Stimulated activated naive CD8-positive, alpha-beta T cell treated with anti-CD3 and anti-CD28 coated beads, Interleukin-15, Interleukin-2, amounts not matched to agents 100 U/mL and 50 U/mL, for 24 hours (primary cell): ENCODE results near the gene TRIM16.
"Not testable (repeated sequence)": the region's sequence is repeated elsewhere in the genome, so short reads cannot be mapped to it uniquely, and the experiment has no call there.

Source experiments
- ATAC-seq: fragments of 150-1000 bp; cut with Tn5 transposase; one replicate; pipeline ENCODE4 v1.10.0; 2021
- DNase-seq: peaks from one replicate; pipeline ENCODE4 v3.0.0; 2021

TRIM16 gene

DNA sequence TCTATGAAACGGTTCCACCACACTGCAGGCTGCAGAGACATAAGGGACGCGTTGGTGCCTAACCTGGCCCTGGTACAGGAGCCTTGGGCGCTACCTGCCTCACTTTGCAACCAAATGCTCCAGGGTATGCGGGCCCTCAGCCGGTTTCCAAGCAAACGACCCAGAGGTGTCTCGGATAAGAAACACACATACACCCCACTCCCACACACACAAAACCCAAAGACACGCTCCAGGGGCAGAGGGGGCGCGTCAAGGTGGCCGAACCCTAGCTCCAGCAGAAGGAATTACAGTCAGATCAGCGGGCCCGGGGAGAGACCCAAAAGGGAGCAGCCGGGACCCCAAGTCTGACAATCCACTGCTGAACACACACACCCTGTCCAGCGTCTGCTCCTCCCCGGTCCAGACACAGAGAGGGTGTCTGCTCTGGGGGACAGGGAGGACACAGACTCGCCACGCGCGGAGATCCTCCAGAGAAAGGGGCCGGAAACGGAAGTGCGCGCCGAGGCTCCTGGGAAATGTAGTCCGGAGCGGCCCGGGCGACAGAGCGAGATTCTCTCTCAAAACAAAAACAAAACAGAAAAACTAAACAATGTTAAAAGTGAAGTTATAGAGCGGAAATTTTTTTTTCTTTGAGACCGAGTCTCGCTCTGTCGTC is at the start of gene TRIM16:
TSS of gene TRIM16 (minus strand) at position 488 of the 655 bp plus-strand sequence. CDS start 32,702 bp downstream, outside the sequence.
- DNase-seq (peak; percentile 81), ATAC-seq (peak; percentile 93)

DNA sequence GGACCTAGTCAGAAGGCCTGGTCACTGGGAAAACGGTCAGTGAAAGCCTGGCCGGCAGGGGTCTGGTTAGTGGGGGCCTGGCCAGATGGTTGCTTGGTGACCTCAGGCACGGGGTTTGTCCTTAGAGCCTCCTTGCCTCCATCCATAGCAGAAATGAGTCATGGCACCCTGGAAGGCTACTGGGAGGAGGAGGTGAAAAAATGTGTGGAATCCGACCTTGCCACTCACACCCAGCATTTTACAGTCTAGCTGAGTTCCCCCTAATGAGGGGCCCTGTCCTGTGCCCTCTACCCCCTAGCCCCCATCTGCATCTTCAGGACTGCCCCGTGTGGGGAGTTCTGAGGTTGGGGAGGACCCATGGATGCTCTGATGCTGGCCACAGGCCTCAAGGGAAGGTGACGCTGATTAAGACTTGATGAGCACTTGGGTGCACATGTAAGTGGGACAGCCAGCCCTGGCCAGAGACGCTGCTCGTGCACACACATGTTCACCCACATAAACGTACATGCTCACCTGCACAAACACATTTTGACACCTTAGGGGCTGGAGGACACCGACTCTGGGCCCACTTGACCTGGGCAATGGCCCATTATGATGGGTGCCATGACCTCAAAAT is 49.2 kb upstream of the TRIM16 start:
- ATAC-seq, DNase-seq: not testable (repeated sequence)

DNA sequence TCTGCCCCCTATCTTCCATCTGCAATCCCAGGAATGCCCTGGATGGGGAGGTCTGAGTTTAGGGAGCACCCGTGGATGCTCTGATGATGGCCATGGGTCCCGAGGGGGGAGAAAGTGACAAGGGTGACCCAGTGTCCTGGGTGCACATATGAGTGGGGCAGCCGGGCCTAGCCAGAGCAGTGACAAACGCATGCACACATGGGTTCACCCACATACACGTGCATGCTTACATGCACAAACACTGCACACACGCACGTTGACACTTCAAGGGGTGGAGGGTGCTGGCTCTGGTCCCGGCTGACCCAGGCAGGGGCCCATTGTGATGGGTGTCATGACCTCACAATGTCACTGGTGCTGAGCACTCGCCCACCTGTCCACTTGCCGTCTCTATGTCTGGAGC is 47.8 kb upstream of the TRIM16 start, which contains the start of gene TBC1D26:
TSS of gene TBC1D26 (plus strand) at position 384 of the 400 bp plus-strand sequence. CDS start 3,066 bp downstream, outside the sequence.
- DNase-seq, ATAC-seq: not testable (repeated sequence)

DNA sequence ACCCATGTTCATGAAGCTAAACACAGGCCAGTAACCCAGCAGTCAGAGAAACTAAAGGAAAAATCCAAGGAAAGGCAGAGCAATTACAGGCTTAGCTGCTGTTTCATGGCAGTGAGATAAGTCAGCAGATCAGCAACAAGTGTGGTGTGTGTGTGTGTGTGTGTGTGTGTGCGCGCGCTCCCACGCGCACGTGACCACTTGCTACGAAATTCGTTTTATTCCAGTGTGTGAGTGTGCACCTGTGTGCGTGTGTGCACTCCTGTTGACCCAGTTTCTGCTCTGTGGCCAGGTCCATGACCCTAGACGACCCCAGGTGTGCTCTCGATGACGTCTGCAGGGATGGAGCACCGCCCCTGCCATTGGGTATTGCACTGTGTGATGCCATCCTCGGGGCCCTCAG is 46.4 kb upstream of the TRIM16 start:
- not testable (repeated sequence) for ATAC-seq, DNase-seq

DNA sequence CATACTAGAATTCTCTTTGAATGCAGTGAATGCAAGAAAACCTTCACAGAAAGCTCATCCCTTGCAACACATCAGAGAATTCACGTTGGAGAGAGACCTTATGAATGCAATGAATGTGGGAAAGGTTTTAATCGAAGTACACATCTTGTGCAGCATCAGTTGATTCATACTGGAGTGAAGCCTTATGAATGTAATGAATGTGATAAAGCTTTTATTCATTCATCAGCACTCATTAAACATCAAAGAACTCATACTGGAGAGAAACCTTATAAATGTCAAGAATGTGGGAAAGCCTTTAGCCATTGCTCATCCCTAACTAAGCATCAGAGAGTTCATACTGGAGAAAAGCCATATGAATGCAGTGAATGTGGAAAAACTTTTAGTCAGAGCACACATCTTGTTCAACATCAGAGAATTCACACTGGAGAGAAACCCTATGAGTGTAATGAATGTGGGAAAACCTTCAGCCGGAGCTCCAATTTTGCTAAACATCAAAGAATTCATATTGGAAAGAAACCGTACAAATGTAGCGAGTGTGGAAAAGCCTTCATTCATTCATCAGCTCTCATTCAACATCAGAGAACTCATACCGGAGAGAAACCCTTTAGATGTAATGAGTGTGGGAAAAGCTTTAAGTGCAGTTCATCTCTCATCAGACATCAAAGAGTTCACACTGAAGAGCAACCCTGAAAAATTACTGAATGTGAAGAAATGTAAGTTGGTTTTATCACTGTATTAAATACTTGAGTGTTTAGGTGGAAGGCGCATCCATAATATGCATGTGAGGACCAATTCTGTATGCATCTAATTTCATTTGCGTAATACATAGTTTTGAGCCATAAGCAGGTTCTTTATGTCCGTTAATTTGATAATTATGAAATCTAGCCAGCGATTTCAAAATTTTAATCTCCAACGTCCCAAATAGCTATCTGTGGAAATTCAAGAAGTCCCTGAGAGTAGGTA is 32.8 kb upstream of the TRIM16 start:
- not testable (repeated sequence) for ATAC-seq, DNase-seq

DNA sequence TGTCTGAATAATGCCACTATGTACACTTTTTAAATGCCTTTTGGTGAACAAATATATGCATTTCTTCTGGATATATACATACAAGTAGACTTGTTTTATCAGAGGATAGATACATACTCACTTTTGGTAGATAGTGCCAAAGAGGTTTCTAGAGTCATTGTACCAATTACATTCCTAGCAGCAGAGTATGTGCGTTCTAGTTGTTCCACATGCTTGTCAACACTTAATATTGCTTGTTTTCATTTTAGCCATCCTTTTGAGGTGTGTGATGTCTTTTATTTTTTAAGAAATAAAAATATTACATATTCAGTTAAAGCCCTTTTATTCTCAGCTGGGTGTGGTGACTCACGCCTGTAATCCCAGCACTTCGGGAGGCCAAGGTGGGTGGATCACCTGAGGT is 24.8 kb upstream of the TRIM16 start:
- DNase-seq, ATAC-seq: not testable (repeated sequence)

DNA sequence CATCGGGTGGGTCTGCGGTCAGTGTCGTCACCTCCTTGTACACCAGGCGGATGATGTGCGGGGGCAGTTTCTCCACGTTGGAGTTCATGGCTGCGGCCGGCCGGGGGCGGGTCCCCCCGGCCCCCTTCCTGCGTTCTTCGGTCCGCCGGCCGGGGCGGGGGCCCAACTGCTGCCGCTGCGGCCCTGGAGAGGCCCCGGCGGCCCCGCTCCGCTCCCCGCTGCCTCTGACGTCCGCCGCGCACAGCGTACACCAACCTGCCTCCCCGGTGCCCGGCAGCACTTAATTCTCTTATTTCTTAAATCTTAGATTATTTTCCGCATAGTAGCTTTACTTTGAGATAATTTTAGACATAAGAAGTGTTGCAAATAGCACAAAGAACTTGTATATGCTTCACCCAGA is 20.7 kb upstream of the TRIM16 start:
- DNase-seq, ATAC-seq: not testable (repeated sequence)

DNA sequence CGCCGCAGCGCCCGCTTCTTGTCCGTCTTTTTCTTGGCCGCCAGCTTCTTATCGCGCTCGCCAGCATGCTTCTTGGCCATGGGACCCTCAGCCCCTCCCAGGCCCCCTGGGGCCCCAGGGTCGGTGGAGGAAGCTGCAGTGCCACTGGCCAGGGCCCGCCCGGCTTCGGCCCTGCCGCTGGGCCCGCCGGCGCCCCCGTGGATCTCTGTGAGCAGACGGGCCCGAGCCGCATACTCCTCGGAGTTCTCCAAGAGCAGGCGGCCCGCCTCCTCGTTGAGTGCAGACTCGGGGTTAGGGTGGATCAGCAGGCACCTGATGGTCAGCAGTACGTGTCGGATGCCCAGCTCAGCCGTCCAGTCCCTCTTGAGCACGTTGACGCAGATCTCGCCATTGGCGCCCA is 20.1 kb upstream of the TRIM16 start:
- ATAC-seq, DNase-seq: not testable (repeated sequence)

DNA sequence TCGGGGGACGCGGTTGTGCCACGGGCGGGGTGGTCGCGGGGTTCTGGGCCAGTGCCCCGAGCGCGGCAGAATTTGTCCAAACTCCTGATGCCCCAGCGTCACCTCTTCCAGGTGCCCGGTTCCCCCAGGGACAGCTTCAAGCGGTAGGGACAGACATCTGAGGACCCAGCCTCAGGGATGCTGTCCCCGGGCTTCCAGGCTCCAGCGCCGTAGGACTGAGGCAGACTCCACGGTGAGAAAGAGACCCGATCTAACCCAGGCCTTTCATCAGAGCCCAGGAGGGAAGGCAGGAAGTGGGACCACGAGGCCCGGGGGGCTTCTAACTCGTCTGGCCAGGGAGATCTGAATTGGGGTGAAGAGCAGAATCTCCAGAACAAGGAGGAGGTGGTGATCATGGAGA is 15.8 kb upstream of the TRIM16 start:
- not testable (repeated sequence) for DNase-seq, ATAC-seq

DNA sequence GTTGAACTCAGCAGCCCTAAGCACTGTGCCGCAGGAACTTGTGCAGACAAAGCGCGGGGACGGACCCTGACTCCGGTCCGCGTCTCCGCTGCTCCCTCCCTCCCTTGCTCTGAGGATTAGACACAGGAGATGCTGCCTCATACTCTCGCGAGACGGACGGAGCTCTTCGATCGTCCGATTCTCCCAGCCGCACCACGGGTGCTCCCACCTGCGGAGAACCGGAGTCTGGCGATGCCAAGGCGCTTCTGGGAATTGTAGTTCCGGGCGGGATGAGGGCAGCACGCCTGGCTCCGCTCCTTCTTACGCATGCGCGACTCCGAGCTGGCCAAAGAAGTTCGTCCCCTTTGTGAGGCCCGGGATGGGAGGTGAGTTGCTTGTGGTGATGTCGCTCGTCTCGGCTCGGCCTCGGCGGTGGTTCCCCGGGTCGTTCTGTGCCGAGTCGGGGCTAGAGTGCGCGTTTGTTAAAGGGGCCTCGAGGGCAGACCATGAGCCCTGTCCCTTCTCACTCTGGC is 15.4 kb upstream of the TRIM16 start, which contains the start of gene ZNF286A:
TSS of gene ZNF286A (plus strand) at position 340 of the 512 bp plus-strand sequence. CDS start 578 bp downstream, outside the sequence.
- peak; percentile 99 for ATAC-seq
- peak; percentile 98 for DNase-seq

DNA sequence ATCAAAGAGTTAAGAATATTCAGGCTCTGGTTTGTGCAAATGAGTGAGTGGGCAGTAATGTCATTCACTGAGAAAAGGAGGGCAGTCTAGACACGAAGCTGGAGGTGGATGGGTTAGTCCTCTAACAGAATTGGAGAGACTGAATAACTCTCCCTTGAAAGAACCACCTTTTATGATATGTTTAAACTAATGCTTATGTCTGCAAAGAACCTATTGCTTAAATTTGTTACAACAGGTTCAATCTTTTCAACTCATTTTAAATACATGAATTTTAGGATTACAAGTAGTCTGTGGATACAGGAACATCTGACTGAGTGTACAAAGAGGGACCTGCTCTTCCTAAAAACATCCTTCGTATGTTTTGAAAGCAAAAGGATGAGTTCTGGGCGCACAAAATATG is 14.9 kb upstream of the TRIM16 start:
- not testable (repeated sequence) for DNase-seq, ATAC-seq

DNA sequence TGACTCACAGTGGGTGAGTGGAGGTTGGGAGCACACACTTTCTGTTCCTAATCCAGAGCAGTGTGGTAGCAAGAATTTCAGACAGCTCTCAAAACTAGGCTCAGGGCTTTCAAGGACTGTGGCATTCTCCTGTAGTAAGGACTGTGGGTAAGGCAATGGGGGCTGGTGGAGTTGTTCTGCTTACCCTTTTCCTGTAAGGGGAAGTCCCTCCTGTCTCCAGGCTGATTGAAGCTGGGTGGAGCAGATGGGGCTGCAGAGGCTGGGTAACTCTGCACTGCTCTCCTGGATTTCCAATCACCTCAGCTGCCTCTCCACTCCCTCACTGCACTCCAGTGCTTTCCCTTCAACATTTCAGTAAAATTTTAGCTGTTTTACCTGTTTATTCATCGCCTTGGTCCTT is 3.4 kb upstream of the TRIM16 start:
- DNase-seq, ATAC-seq: not testable (repeated sequence)

DNA sequence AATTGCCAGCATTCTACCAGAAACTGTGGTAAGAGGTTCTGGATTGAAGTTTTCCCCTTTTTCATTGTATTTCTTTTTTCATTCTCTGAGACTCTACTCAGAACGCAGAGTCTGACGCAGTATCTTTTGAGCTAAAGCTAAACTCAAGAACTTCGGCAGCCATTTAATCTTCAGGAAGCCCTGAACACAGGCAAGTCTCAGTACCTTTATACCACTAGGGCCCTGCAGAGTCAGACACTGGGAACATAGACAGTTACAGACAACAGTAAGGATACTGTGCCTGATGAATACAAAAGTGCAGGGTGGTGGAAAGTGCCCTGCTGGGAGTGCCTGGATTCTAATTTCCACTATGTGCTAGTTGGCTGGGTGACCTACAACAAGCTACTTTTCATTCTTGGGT is 976 bp downstream of the TRIM16 start:
- ATAC-seq, DNase-seq: not testable (repeated sequence)

DNA sequence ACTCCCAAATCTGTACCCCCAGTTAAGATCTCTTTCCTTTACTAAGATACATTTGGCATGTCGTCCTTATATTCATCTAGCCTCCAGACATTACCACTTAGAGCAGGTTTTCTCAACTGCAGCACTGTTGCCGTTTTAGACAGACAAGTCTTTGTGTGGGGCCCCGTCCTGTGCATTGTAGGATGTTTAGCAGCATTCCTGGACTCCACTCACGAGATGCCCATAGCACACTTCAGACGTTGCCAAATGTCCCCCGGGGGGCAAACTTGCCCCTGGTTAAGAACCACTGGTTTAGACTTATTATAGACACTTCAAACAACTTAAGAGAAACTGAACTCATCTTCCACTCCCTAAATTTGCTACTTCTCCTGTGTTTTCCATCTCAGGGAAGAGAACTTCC is 8.1 kb downstream of the TRIM16 start:
- DNase-seq, ATAC-seq: not testable (repeated sequence)

DNA sequence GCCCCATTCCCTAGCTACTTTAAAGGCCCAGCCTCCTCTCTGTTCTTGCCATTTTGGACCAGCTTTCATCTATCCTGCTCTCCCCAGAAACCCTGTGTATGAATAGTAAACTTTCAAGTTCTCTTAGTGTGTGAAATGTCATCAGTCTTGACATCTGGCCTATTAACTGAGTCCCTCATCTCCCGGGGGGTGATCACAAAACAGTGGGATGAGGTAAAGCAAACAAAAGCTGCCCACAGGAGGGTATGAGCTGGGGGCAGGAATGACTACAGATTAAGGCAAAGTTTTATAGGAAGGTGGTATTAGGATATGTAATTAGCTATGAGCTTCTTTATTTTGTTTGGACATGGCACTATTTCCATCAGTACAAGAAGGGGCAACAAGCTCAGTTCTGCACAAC is 9.5 kb downstream of the TRIM16 start:
- not testable (repeated sequence) for ATAC-seq, DNase-seq

DNA sequence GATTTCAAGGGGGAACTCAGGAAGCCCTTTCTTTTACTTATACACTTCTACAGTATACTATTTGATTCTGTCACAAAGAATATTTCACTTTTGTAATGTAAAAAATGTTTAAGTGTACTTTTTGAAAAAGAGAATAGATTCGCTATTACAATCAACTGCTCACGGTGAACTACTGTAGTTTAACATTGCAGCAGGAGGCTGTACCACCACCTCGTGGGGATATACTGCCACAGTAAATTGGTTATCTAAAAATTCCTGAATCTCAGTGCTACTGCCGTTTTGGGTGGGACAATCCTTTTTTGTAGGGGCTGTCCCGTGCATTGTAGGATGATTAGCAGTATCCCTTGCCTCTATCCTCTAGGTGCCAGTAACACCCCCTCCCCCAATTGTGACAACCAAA is 14.6 kb downstream of the TRIM16 start:
- DNase-seq, ATAC-seq: not testable (repeated sequence)

DNA sequence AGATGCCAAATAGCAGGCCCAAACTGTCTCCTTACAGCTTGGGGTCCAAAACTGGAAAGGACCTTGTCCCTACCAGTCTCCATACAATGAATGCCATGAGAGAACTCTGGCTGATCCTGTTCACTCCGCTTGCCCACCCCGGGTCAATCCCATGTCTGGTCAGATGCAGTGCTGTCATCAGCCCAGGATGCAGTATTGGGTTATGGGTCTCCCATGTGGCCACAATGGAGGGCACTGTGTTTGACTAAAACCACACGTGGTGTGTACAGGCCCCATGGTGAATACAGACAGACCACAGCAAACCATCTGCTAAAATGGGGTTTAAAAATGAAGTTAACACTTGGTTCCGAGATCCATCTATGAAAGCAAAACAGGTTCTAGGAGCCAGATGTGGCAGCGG is 20.4 kb downstream of the TRIM16 start:
- DNase-seq (no peak), ATAC-seq (no peak)

DNA sequence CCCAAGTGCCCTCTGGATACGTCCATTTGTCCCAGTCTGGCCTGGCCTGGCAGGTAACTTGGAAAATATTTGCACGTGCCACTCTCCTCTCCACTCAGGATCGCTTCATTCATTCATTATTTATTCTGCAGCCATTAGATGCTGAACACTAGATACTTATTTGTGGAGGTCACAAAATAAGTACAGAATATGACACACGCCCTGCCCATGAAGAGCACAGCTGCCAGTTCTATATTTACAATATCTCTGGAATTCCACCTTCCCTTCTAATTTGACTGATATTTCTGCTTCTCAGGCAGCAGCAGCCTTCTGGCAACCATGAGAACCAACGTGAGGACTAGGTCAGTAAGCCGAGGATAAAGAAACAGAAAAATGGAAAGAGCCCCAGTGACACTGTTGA is 20.9 kb downstream of the TRIM16 start:
- ATAC-seq = no peak
- no peak for DNase-seq

DNA sequence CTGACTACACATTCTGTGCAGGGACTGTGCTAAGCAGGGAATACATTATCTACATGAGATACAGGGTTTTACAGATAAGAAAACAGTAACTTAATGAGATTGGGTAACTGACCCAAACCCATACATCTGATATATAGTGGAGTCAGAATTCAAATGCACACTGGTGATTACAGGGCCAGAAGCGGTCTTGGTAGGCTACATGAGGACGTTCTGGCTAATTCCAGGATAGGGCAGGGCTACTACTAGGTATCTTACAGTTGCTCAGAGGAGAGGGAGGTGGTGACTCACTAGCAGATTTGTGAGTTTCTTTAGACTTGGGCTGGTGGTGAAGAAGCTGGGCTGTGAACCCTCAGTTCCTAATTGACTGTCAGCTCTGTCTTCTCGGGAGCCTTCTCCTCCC is 21.4 kb downstream of the TRIM16 start:
- DNase-seq (no peak), ATAC-seq (no peak)

DNA sequence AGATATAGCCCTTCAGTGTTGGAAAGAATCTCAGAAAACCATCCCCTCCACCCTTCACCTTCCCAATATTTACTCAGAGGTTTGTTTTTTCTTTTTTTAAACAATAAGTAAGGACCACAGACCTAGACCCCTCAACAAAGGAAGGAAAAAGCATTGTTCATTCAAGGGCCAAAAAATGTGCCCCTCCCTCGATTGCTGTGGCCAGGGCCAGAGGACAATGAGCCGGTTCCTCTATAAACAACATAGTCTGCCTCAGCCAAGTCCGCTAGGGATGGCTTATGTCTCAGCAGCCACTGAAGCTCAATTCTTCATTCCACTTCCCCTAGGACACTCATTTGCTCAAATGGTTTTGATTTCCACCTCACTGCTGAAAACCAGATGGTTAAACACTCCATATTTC is 24.0 kb downstream of the TRIM16 start:
- no peak for ATAC-seq
- no peak for DNase-seq

DNA sequence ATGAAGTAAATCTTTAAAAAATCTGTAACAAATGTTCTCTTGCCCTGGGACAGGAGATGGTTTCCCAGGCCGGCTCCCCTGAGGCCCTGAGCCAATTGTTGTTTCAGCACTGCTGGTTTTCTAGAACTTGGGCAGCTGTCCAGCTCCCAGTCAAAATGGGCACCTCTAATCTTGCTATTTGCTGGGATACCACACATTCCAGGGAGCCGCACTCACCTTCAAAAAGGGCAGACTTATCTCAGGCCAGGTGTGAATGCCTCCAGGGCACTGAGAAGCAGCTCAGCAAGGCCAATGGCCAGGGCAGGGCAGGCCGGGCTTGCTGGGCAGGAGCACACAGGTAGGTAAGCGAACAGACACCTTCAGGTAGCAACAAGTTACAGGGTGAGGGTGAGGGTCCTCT is 24.4 kb downstream of the TRIM16 start:
- ATAC-seq = no peak
- DNase-seq = no peak

DNA sequence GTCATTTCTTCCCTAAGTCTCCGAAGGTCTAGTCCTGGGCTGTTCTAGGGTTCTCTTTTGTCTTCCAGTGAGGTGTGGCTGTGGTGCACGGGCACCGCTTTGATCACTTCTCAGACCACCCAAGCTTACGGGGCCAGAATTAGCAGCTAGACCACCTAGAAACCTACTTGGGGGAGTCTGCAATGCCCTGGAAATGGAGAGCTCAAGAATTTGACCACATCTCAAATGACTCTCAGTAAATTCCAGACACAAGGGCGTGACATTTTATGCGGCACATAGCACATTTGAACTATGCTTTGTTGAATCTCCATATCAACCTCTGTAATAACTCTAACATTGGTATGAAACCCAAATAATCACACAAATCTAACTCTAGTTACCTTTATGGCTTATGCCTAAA is 24.9 kb downstream of the TRIM16 start:
- no peak for ATAC-seq

More for the DNA sequence above, 24.9 kb downstream of the TRIM16 start:
- DNase-seq = no peak
